Measurements from ENCODE around the gene NTM.
"Not testable (repeated sequence)": the region's sequence is repeated elsewhere in the genome, so short reads cannot be mapped to it uniquely, and the experiment has no call there.

NTM gene

DNA sequence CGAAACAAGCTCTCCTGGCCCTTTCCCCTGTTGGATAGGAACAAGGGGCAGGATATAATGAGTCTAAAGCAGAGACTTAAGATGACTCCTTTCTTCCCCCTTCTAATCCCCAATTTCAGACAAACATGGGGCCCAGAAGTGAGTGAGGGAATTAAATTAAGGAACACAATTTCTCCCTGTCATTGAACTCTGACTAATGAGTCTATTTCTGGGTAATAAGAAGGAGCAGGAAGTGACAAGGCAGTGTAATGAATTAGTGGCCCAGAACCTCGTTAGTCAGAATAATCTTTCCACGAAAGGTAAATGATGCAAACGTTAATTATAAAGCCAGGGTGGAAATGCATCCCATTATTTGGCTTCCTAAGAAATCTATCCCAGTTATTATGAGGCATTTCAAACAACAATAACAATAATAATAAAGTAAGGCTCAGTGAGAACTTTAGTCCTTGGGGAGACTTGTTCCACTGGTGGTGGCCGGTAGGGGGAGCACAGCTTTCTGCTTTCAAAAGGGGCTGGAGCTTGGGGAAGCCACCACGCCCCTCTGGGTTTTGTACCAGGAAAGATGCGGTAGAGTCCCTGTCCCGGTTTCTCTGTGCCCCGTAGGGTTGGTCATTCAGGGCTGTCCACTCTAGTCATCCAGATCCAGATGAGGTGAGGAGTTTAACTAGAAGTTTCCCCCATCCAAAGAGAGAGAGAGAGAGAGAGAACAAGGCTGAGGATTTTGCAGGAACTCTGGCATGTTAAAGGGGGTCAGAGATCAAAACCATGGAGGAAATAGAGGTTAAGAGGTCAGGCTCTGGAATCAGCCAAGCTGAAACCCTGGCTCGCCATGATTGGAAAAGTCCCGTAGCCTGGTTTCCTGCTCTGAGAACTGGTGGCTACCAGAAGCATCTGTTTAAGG is 298.3 kb downstream of the NTM start:
- peak; percentile 5 for DNase-seq (ENCODE audit: low read depth)

DNA sequence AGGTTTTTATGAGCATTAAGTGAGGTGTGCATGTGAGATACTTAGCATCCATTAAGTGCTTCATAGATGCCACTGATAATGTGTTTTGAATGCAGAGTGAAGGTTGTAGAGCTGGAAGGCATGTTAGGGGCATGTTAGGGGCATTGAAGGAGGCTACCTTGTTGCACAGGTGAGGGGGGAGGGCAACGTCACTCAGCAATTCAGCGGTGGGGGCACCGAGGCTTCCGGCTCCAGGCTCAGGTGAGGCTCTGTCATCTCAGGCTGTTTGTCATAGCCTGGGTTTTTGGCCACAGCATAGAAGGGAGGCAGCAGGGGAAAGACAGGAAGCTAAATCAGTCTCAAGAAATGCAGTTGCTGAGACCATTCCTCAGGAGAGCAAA is 299.0 kb downstream of the NTM start:
- no peak for DNase-seq (ENCODE audit: low read depth)

DNA sequence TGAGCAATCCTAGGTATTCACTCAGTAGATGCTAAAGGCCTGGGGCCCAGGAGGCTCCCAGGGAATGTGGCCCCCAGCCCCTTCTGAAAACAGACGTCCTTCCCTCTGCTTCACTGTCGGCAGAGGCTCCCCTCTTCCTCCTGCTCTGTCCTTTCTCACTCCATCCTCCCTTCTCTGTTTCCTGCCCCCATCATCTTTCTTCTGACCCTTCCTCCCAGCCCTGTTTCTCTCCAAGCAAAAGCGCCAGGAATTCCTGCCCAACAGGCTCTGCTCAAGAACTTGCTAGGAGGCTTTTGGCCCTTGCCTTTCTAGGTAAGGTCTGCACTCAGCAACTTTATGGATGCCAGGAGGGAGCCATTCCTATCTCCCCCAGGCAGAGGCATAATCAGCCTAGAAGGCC is 300.5 kb downstream of the NTM start:
- no peak for DNase-seq (ENCODE audit: low read depth)

DNA sequence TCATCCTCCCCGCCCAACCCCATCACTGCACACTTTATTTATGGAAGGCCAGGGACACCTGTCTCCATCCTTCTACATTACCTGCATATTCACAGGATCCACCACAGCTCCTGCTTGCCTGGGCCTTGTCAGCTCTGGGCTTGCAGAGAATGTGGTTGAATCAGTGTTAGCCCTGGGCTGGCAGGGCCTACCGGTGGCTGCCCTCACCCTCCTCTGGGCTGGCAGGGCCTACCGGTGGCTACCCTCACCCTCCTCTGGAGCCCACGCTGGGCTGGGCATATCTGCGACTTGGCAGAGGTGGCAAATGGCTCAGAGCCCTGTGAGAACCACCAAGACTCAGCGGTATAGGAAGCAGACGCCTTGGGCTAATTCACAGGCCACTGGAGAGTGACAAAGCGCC is 300.9 kb downstream of the NTM start:
- no peak for DNase-seq (ENCODE audit: low read depth)

DNA sequence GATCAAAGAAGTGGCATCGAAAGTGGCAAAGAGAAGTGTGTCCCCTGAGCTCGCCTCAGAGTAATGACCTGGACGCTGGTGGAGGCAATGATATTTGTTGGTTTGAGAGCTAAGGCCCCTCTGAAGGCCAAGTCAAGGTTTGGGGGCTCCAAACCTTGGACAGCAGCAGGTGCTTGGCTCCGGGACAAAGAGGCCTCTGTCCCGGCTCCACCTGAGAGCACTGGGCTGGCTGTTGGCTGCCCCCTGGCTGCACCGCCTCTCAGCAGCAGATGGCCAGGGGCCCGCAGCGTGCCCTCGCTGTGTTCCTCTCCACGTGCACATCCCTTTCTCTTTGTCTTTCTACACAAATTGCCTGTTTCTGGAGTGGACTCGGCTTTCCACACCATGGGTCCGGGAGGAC is 301.3 kb downstream of the NTM start:
- DNase-seq (ENCODE audit: low read depth): no peak

DNA sequence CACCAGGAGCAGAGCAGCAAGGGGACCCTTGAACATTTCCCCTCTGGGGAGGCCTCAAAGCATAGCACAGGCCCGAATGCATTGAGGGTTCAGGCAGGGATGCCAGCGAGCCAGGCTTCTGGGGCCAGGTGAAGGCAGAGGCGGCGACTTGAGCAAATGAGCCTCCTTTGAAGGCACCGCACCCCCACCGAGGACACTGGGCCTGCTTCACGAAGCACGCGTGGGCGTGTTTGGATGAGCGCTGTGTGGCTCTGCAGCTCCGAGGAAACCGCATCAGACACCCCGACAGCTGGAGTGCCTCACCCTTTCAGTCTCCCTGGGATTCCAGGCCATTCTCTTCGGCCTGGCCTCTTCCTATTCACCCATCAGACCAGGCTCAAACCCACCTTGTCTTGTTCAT is 301.8 kb downstream of the NTM start:
- DNase-seq (ENCODE audit: low read depth): no peak

DNA sequence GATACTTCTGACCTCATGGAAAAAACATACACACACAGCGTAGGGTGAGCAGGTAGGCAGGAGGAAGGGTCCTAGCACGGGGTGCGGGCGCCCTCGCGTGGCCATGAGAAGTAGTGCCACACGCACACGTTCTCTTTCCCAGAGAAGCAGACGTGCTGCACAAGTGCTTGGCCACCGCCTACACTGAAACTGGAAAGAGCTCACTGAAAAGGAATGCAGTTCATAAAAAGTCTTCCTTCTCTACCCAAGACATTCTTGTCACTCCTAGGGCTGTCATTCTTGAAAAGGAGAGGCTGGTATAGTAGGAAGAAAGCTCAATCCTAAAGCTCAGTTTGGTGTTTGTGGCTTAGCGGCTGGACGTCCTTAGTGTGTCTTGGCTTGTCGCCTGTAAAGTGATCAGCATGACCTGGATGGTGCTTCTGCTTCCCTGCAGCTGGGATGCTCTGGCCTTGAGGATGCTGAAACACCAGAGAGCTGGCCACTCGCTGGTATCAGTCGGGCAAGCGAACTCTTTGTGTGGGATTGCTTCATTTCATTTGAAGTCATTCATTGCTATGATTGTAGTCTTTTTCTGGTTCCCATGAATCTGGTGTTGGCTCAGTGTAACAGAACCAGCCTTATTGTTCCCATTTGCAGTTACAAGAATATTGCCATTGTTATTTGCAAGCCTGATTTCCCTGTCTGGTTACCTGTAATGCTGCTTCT is 303.8 kb downstream of the NTM start:
- peak; percentile 48 for DNase-seq (ENCODE audit: low read depth)

DNA sequence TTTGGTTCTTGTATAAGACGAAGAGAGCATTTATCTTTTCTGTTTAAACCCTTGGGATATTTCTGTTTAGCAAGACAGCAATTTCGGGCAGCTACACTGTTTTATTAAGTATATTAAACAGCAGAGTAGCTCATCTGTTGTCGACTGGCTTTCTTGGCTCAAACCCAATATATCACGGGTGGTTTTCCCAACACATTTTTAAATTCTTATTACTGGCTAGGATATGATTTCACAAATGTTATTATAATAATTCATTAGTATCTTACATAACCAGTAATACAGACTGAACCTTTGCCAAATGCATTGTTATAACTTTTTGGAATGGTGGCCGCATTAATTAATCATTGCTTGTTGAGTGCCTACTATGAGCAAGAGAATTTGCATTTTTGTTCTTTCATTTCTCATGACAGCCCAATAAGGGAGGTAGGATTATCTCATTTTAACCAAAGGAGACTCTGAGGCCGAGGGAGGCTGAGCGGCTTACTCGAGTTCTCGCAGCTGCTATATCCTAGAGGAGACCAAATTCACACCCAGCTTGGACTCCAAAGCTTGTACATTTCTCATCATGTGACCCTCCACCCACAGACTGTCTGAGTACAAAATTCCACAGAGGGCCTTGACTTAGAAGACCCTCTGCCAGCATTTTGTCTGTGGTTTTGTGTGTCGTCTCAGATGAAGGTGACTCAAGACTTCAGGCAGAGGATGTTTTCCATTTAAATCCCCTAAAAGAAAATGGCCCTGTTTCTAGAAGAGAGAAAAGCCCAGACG is 304.9 kb downstream of the NTM start:
- DNase-seq (ENCODE audit: low read depth): no peak

DNA sequence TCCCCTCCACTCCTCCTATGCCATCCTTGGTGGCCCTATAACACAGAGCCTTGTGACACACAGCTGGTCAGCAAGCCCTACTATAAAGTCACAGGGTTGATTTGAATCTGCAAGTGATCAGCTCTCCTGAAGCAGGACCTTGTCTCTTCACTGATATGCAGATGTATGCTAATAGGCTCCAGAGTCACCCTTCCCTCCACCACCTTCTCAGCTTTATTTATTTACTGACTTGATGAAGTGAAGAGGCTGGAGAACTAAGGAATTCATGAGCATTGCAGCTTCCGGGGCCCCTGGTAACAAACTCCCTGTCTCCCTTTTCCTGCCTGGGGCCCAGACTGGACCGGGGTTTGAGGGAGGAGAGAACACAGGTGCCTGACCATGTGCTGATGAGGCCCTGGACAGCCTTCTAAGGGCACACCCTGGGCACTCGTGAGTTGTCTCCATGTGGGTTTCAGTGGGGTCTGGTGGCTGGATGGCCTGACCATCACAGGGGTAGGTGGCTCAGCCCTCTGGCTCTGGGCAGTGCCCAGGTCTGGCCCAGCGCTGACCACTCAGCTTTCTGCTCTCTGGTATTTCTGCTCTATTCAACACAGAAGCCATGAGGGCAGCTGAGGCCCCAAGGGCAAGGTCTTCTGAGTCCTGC is 307.5 kb downstream of the NTM start:
- no peak for DNase-seq (ENCODE audit: low read depth)

DNA sequence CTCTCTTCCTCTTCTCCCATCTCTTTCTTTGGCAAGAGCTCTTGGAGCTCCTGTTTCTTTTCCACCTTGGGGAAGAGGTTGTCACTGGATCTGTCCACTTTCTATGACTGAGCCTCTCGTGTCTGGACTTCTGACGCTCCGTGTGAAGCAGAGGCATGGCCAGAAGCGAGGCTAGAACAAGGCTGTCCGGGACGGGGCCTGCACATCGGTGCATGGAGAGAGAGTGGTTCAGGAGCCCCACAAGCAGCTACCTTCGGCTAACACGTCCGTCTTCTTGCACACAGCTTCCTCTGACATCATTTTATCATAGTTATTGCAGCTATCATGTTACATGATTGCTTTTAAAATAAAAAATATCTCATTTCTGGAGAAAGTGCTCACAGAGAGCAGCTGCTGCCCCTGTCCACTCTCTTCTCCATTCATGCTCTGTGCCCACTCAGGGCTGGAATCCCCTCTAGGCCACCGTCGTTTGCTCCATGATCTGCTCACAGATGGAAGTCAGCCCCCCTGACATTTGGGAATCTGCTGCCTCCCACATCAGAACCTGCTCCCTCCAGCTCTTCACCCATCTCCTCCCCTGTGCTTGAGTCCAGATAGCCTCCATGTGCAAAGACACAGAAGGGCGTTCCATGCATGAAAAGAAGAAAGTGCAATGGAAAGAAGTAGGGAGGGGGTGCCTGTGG is 308.4 kb downstream of the NTM start:
- DNase-seq (ENCODE audit: low read depth): no peak

DNA sequence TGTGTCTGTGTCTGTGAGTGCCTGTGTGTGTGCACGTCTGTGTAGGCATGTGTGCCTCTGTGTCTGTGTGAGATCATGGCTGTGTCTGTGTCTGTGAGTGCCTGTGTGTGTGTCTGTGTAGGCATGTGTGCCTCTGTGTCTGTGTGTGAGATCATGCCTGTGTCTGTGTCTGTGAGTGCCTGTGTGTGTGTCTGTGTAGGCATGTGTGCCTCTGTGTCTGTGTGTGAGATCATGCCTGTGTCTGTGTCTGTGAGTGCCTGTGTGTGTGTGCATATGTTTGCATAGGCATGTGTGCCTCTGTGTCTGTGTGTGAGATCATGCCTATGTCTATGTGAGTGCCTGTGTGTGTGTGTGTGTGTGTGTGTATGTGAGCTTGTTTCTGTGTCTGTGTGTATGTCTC is 310.0 kb downstream of the NTM start:
- not testable (repeated sequence) for DNase-seq (ENCODE audit: low read depth)

DNA sequence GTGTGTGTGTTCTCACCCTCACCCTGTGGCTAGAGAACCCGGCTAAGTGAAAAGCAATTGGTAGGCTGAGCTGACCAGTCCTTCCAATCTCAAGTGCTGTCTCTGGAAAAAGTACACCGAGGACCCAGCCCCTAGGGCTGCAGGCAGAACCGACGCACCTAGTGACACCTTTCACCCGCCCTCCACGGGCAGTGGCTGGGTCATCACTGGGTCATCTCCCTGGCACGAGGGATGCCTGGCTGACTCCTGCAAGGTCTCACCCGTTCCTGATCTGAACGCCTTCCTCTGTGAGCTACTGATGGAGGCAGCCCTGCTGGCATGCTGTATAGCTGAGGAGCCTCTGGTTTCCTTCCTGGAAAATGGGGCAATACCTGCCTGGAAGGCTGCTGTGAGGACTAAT is 311.5 kb downstream of the NTM start:
- no peak for DNase-seq (ENCODE audit: low read depth)

DNA sequence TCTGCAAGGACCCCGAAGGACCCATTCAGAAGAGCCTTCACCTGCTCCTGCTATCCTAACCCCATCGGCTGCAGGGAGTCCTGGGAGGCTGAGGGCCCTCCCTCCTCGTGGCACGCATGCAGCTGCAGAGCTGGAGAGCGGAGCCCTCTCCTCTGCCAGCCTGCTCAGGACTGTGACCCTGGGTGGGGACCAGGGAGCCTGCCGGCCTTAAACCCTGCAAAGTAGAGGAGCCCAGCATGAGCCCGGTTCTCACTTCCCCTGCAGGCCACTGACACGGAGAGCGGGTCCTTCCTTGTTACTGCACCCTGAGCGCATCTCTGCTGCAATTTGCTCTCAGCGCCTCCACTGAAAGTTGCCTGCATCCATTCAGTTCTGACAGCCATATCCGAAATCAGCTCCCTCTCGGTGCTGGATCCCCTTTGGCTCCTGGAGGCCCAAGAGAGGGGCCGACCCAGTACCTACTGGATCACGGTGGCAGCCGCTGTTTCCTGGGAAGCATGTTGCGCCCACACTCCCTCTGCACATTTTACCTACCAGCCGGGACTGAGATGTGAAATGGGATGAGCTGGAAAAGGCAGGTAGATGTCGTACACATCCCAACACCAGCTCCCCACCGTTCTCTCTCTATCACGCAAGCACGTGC is 312.1 kb downstream of the NTM start:
- DNase-seq (ENCODE audit: low read depth): no peak

DNA sequence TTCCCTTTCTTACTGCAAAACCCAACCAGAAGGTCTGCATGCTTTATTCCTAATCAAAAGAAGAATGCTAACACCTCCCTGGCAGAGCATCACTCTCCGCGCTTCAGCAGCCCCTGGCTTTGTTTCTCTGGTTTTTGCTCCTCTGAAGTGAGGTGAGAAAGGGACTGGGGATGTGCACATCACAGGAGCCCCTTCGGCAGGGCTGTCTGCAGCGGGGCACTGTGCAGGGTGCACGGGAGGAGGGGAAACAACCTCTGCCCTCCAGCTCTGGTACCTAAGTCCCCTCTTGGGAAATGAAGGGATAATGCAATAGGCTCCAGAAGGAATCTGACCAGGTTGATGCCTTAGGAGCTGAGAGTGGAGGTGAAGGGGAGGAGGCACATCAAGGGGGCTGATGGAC is 312.7 kb downstream of the NTM start:
- no peak for DNase-seq (ENCODE audit: low read depth)

DNA sequence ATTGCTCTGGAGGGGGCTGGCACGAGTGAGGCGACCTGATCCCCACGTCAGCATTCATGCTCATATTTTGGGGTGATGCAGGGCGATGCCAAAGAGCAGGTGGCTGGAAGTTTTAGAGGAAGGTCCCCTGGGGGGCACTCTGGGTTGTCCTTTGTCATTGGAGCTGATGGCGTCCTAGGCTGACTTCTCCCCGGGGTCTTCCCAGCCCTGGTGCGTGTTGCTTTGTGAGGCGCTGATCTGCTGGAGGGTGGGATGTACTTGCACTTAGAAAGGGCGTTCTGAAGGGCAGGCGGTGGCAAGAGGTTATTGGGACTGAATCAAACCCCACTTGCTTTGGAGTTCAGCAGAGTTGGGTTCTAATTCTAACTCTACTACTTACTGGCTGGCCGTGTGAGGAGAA is 313.3 kb downstream of the NTM start:
- no peak for DNase-seq (ENCODE audit: low read depth)

DNA sequence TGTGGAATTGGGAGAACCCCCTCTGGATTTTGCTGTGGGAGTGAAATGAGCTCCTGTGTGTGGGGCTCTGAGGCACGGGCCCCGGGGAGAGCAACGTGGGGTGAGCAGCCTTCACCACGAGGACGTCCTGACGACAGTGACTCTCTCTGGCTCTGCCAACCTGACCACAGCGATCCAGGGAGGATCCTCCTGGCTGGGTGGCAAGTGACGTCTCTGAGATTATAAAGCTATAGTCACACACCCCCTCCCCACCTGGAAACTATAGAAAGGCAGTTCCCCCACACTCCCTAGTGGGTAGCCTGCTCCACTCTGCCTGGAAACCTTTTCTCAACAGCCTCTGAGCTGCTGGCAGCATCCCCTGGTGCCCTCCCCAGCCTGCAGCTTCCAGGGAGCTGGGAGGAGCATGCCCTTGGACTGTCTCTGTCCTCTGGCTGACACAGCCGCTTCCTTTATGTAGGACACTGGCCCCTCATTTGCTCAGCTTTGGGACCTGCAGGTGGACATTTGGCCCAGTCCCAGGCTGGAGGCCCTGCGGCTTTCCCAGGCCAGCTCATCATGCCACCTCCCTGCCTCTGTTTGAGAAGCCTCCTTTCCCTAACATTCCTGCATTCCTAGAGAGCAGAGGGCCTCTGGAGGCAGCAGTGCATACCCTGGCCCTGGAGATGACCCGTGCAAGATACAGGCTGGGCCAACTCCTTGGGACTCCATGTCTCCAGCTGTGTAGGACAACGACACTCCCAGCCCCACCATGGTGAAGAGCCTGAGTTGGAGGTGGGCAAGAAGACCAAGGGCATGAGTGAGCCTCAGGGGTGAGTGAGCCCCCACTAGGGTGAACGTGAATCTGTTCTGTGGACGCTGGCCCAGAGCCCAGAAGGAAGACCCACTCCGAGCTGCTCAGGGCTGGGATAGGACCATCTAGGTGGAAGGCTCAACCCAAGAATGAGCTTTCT is 314.0 kb downstream of the NTM start:
- no peak for DNase-seq (ENCODE audit: low read depth)

DNA sequence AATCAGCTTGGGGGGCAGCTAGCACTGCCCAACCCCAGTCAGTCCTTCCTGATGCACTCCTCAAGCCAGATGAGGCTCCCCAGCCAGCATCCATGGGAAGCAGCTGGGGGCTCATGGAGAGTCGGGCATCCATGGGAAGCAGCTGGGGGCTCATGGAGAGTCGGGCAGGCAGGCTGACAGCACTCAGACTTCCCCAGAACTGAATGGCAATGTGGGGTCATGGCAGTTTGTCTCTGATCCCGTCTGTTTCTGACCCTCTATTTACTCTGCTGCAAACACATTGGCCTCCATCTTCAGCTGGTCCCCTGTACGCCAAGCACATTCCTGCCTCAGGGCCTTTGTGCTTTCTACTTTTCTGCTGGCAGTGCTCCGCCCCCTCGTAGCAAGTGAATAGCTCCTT is 314.8 kb downstream of the NTM start:
- DNase-seq (ENCODE audit: low read depth): no peak

DNA sequence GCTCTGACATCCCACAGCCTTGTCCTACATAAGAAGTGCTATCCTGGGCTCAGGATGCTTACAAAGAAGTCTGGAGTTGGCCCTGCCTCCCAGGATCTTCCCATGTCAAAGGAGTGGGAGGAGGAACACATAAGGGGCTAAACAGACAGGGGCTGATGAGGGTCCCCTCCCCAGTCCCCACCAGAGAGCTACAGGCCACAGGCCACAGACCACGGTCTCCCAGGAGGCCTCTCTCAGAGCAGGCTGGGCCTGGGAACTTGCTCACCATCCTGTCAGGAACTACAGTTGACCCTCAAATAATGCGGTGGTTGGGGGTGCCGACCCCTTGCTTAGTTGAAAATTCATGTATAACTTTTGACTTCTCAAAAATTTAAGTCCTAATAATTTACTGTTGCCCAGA is 315.5 kb downstream of the NTM start:
- no peak for DNase-seq (ENCODE audit: low read depth)

DNA sequence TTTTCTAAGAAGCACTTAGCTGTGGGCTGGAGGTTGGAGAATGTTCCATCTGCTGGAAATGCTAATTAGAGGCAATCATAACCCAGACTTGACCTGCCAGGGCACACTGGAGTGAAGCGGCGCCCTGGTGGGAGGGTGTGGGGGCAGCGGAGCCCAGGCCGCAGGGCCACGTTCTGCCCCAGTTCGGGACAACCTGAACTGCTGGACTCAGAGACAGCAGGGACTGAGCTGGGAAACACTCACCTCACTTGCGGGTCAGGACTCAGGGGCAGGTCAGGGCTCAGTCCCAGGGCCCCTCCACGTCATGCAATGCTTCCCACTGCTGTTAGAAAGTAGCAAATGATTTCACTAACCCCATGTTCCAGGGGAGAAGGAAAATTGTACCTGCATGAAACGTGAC is 316.4 kb downstream of the NTM start:
- no peak for DNase-seq (ENCODE audit: low read depth)

Measured in amniotic epithelial cell (primary cell).